ENCODE measurements around the gene TEDC2. TPM values are rescaled to one million over a fixed set of nuclear protein-coding genes. Genes with fewer than 3 reads are reported as not detected.

The TEDC2 gene
- total and polyA plus RNA-seq, 12 donors: 0.29 to 2.3 (median 0.95) TPM

DNA sequence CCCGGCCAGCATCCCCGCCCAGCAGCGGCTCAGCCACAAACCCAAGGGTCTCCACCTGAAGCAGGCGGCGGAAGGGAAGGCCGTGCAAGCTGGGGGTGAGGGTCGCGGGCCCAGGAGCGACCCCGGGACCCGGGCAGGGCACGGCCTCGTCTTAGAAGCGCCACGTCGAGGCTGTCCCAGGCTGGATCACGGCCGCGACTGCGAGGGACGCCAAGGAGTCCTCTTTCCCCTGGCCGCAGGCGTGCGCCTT is 31.2 kb upstream of the TEDC2 start:
- peak overlapping the region in 9 of 10 donors; percentile 17 to 89 (median 71) for H3K27ac ChIP-seq
- H3K27me3 ChIP-seq: no peaks in the 10 kb centered on the region
- 1 to 2% methylated on average over 24 of the region's 24 CpGs for WGBS, 2 donors
- no peaks in the 10 kb centered on the region for H3K9me3 ChIP-seq
- TF ChIP-seq, protein P1, sequence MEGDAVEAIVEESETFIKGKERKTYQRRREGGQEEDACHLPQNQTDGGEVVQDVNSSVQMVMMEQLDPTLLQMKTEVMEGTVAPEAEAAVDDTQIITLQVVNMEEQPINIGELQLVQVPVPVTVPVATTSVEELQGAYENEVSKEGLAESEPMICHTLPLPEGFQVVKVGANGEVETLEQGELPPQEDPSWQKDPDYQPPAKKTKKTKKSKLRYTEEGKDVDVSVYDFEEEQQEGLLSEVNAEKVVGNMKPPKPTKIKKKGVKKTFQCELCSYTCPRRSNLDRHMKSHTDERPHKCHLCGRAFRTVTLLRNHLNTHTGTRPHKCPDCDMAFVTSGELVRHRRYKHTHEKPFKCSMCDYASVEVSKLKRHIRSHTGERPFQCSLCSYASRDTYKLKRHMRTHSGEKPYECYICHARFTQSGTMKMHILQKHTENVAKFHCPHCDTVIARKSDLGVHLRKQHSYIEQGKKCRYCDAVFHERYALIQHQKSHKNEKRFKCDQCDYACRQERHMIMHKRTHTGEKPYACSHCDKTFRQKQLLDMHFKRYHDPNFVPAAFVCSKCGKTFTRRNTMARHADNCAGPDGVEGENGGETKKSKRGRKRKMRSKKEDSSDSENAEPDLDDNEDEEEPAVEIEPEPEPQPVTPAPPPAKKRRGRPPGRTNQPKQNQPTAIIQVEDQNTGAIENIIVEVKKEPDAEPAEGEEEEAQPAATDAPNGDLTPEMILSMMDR (IDR thresholded peaks at IDR 0.05): no peak
- peaks cover 0 to 25% (median 0%) of the 10 kb centered on the region in 9 donors for H3K36me3 ChIP-seq
- DNase-seq (no peak), ATAC-seq (peak in 7 of 8 donors; percentile 27 to 71 (median 41))
- peaks cover 6 to 22% (median 19%) of the 10 kb centered on the region in 9 donors for H3K4me1 ChIP-seq
- intact Hi-C loops (cut with DNase I): loop anchor here in 8 of 10 donors (1.0 to 10.0 kb wide), 7 partner anchors 41 to 161 kb away; partner anchors contain the start of genes ABCA3 (in 2 of the 8) and RNPS1 (in 1 of the 8)
- peak overlapping the region; percentile 41 to 98 (median 80) for H3K4me3 ChIP-seq

DNA sequence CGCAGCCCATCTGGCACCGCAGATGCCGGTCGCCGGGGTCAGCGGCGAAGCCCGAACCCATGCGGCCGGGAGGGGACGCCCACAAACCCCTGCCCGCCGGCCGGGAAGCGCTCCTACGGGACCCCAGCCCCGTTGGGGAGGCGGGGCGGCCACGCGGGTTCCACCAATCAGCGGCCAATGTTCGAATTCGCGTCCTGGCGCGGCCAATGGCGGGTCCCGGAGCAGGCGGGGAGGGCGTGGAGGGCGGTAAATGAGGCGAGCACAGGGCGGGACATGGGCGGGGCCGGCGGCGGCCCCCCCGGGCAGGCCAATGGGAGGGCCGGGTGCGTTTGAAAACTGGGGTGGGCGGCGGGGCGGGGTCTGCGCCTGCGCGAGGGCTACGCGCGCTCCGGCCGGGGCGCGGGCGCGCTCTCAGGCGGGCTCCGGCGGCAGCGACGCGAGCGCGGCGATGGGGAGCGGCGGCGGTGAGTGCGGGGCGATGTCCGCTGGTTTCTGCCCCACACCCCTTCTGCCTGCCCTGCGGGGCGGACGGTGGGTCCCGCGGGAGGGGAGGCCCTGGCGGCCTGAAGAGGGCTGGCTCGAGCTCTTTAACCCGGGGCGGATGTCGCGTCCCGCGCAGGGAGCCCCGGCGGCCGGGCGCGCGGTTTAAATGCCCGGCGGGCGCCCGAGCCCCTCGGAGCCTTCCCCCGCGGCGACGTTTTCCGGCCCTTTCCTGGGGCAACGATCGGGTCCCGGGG is 30.7 kb upstream of the TEDC2 start, which contains the start of gene CCNF:
Gene CCNF (plus strand): TSS at position 414 of the 737 bp plus-strand sequence. CDS start 35 bp downstream, at position 449.
- H3K27ac ChIP-seq: peak within 1 kb of the TSS in 9 of 10 donors; percentile 50 to 89 (median 77)
- WGBS, 2 donors: 0 to 1% methylated on average over 72 to 103 of the region's 103 CpGs

DNA sequence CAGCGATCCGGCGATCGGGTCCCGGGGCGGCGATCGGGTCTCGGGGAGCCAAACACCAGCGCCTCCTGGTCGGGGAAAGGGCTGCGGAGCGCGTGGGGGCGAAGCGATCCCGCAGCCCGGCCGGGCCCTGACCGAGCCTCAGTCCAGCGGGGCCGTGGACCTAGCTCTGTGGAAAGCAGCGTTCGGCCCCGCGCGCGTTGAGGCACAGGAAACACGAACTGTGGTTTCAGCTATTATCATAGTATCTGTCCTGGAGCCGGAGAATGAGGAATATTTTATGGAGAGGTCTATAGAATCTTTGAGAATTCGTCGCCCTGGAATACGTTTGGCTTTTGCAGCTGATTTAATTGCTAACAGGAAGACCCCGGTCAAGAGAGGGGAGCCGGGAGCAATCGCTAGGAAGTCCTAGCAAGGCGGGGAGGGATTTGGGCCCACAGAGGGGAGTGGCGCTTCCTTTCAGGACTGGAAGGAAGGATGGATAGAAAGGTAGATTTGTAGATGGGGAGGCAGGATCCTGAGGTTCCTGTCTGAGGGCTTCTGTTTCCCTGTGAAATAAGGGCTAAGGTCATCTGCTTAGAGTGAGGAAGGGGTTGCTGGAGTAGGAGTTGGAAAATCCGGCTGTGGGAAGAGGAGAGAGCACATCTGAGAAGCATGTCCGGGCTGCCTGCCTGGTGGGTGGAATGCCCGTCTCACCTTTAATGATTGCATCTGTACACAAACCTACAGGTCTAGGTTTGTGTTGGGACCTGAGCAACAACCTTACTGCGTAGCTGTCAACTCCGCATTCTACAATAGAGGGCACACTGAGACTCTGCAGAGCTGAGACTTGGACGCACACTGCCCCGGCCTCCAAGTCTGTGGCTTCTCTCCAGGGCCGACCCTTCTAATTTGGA is 29.9 kb upstream of the TEDC2 start:
- peak overlapping the region in 9 of 10 donors; percentile 50 to 82 (median 74) for H3K27ac ChIP-seq

More for the DNA sequence above, 30.7 kb upstream of the TEDC2 start, which contains the start of gene CCNF:
- Histone ChIP-seq H3K4me3 (peak within 1 kb of the TSS; percentile 41 to 98 (median 84)), H3K9me3 (no peaks in the 10 kb centered on the region), H3K36me3 (peaks cover 0 to 29% (median 0%) of the 10 kb centered on the region in 9 donors), H3K4me1 (peaks cover 6 to 22% (median 19%) of the 10 kb centered on the region in 9 donors), H3K27me3 (no peaks in the 10 kb centered on the region)
- intact Hi-C loops (cut with DNase I): loop anchor here in 8 of 10 donors (1.0 to 10.0 kb wide), 7 partner anchors 40 to 162 kb away; partner anchors contain the start of genes ABCA3 (in 2 of the 8) and RNPS1 (in 1 of the 8)
- ATAC-seq (peak; percentile 97 to 99 (median 99)), DNase-seq (peak; percentile 97 to 99)
- TF ChIP-seq, protein P1 (IDR thresholded peaks at IDR 0.05): peak in 3 of 9 donors; percentile 12 to 32 (median 22)

More for the DNA sequence above, 29.9 kb upstream of the TEDC2 start:
- no peaks in the 10 kb centered on the region for H3K27me3 ChIP-seq
- peaks cover 0 to 35% (median 0%) of the 10 kb centered on the region in 9 donors for H3K36me3 ChIP-seq
- TF ChIP-seq, protein P1 (IDR thresholded peaks at IDR 0.05): peak in 3 of 9 donors; percentile 7 to 13 (median 7)
- no peaks in the 10 kb centered on the region for H3K9me3 ChIP-seq
- peak overlapping the region; percentile 41 to 94 (median 84) for H3K4me3 ChIP-seq
- WGBS, 2 donors: 5 to 6% methylated on average over 45 to 46 of the region's 46 CpGs
- H3K4me1 ChIP-seq: peaks cover 6 to 22% (median 19%) of the 10 kb centered on the region in 9 donors
- no peak for DNase-seq
- peak in 2 of 8 donors; percentile 6 to 10 for ATAC-seq
- intact Hi-C loops (cut with DNase I): loop anchor here in 8 of 10 donors (1.0 to 10.0 kb wide), 9 partner anchors 39 to 163 kb away; partner anchors contain the start of genes ABCA3 (in 3 of the 8) and RNPS1 (in 1 of the 8)

Measured in heart right ventricle (tissue), 16 donors.